DMS79 (cell line): ENCODE data around the gene GRK1.

Experiments used
- DNase-seq: peaks from one replicate; lab custom pipeline; 2025; lab: John Stamatoyannopoulos, UW

The GRK1 gene

GRCh38 chr13:113775451-113776145, 108.6 kb downstream of the GRK1 start:
- no peak for DNase-seq

- DNase-seq, result peak; percentile 60
Measured at GRCh38 chr13:113776231-113777125, 109.5 kb downstream of the GRK1 start.

- no peak for DNase-seq
Measured at GRCh38 chr13:113777311-113778260, 110.6 kb downstream of the GRK1 start.

- DNase-seq, result no peak
Measured at GRCh38 chr13:113781571-113781970, 114.6 kb downstream of the GRK1 start.

GRCh38 chr13:113782472-113782871, 115.5 kb downstream of the GRK1 start:
- DNase-seq, result no peak

GRCh38 chr13:113783200-113783881, 116.3 kb downstream of the GRK1 start:
- DNase-seq, result no peak

- DNase-seq, result no peak
Measured at GRCh38 chr13:113783966-113784644, 117.1 kb downstream of the GRK1 start.

GRCh38 chr13:113784645-113785024, 117.6 kb downstream of the GRK1 start:
- no peak for DNase-seq

- peak; percentile 42 for DNase-seq
Measured at GRCh38 chr13:113785051-113786010, 118.3 kb downstream of the GRK1 start.

- no peak for DNase-seq
Measured at GRCh38 chr13:113786262-113786841, 119.3 kb downstream of the GRK1 start.
